ENCODE measurements around the gene XAB2.

Gene XAB2

GRCh38 chr19:7612282-7613274 is 16.8 kb downstream of the XAB2 start:
- DNase-seq (ENCODE audit: low read depth in 2 of 2, low spot score in 1 of 2), result no peak

GRCh38 chr19:7611541-7612279 is 17.6 kb downstream of the XAB2 start:
- DNase-seq (ENCODE audit: low read depth in 2 of 2, low spot score in 1 of 2), result no peak

GRCh38 chr19:7610491-7611240 is 18.7 kb downstream of the XAB2 start:
- DNase-seq (ENCODE audit: low read depth in 2 of 2, low spot score in 1 of 2), result no peak

- DNase-seq (ENCODE audit: low read depth in 2 of 2, low spot score in 1 of 2), result no peak
Measured at GRCh38 chr19:7607874-7608560, 21.3 kb downstream of the XAB2 start.

- DNase-seq (ENCODE audit: low read depth in 2 of 2, low spot score in 1 of 2), result no peak
Measured at GRCh38 chr19:7607212-7607873, 22.0 kb downstream of the XAB2 start.

- DNase-seq (ENCODE audit: low read depth in 2 of 2, low spot score in 1 of 2), result no peak
Measured at GRCh38 chr19:7606289-7606688, 23.1 kb downstream of the XAB2 start.

- DNase-seq (ENCODE audit: low read depth in 2 of 2, low spot score in 1 of 2), result no peak
Measured at GRCh38 chr19:7605490-7606222, 23.7 kb downstream of the XAB2 start.

GRCh38 chr19:7603919-7604318 is 25.4 kb downstream of the XAB2 start:
- DNase-seq (ENCODE audit: low read depth in 2 of 2, low spot score in 1 of 2), result no peak

- no peak for DNase-seq (ENCODE audit: low read depth in 2 of 2, low spot score in 1 of 2)
Measured at GRCh38 chr19:7602935-7603497, 26.3 kb downstream of the XAB2 start.

GRCh38 chr19:7602240-7602934 is 27.0 kb downstream of the XAB2 start:
- DNase-seq (ENCODE audit: low read depth in 2 of 2, low spot score in 1 of 2), result no peak

- DNase-seq (ENCODE audit: low read depth in 2 of 2, low spot score in 1 of 2), result no peak
Measured at GRCh38 chr19:7600721-7601120, 28.6 kb downstream of the XAB2 start.

- DNase-seq (ENCODE audit: low read depth in 2 of 2, low spot score in 1 of 2), result no peak
Measured at GRCh38 chr19:7598180-7598579, 31.2 kb downstream of the XAB2 start.

GRCh38 chr19:7597689-7598088 is 31.7 kb downstream of the XAB2 start:
- no peak for DNase-seq (ENCODE audit: low read depth in 2 of 2, low spot score in 1 of 2)

GRCh38 chr19:7596211-7596937 is 33.0 kb downstream of the XAB2 start:
- DNase-seq (ENCODE audit: low read depth in 2 of 2, low spot score in 1 of 2), result no peak

GRCh38 chr19:7595466-7596133 is 33.7 kb downstream of the XAB2 start, which contains the start of gene CAMSAP3:
Gene CAMSAP3, plus strand, starts transcription at chr19:7595863. Its CDS starts 140 bp downstream, at chr19:7596003.
- DNase-seq (ENCODE audit: low read depth in 2 of 2, low spot score in 1 of 2), result peak in 1 of 2 donors; percentile 7

- DNase-seq (ENCODE audit: low read depth in 2 of 2, low spot score in 1 of 2), result no peak
Measured at GRCh38 chr19:7590256-7590655, 39.1 kb downstream of the XAB2 start.

GRCh38 chr19:7589822-7590221 is 39.5 kb downstream of the XAB2 start:
- no peak for DNase-seq (ENCODE audit: low read depth in 2 of 2, low spot score in 1 of 2)
